HepG2 (cell line): ENCODE data around the gene DCLK1. TPM values are rescaled to one million over a fixed set of nuclear protein-coding genes. Genes with fewer than 3 reads are reported as not detected.

ENCODE experiments used
- ATAC-seq: fragments of 200-7000 bp; cut with Tn5 transposase; 3 replicates; pipeline ENCODE4 v1.9.1; 2020; ENCODE audit warnings: mild to moderate bottlenecking, moderate library complexity
- BruUV-seq: library from RNA; stranded (reverse); fragments of 400-500 nt; replicated peaks from 2 replicates; lab custom pipeline; 2021; lab: Mats Ljungman, UMichigan
- CTCF ChIA-PET: fragments of 300-600 bp; formaldehyde crosslinking; extraction: SDS; loops from one replicate; lab custom pipeline; 2021; ENCODE audit warnings: low total read pairs, inconsistent platforms, low intra/inter-chr PET ratio; lab: Yijun Ruan, JAX
- POLR2A ChIA-PET: fragments of 350-600 bp; sonication (Branson Sonifier 250); formaldehyde crosslinking; loops from one replicate; lab custom pipeline; 2020; ENCODE audit warnings: antibody characterized with exemption, inconsistent platforms; lab: Yijun Ruan, JAX
- DNase-seq: peaks from one replicate; pipeline ENCODE4 v3.0.0-alpha.2; 2015; ENCODE audit warnings: low spot score
- FAIRE-seq: peaks from 3 replicates; lab custom pipeline; 2011; peaks lifted over from hg19 to GRCh38; lab: Jason Lieb, UNC
- H2AFZ ChIP-seq: one replicate; pipeline ENCODE4 v1.6.1; 2011; ENCODE audit warnings: low read length, inconsistent platforms
- H3K27ac ChIP-seq: fragments of 300-600 bp; 3 replicates; pipeline ENCODE4 v1.8.0; 2011; ENCODE audit warnings: mixed run types, mild to moderate bottlenecking, mixed read lengths, low read length, inconsistent platforms; ENCODE audit not compliant: insufficient read depth; ENCODE audit errors: extremely low read length
- H3K27me3 ChIP-seq, 2 experiments: fragments of 200-600 bp in 1 of 2; 2 replicates in 1 of 2; 3 replicates in 1 of 2; pipeline versions ENCODE4 v1.6.0 to v1.8.0; 2011; ENCODE audit warnings: low read length in 2 of 2, mild to moderate bottlenecking in 2 of 2, moderate library complexity in 2 of 2, inconsistent platforms in 1 of 2; ENCODE audit not compliant: insufficient read depth in 2 of 2, control insufficient read depth in 1 of 2
- H3K36me3 ChIP-seq, 2 experiments: fragments of 200-600 bp in 1 of 2; replicated peaks in 1 of 2; 2 replicates in 1 of 2; 3 replicates in 1 of 2; pipeline versions ENCODE4 v1.5.1 to v1.8.0; 2011; ENCODE audit warnings: low read length in 2 of 2, inconsistent platforms in 1 of 2; ENCODE audit not compliant: insufficient read depth in 2 of 2, control insufficient read depth in 1 of 2
- H3K4me1 ChIP-seq: 2 replicates; pipeline ENCODE4 v1.5.1; 2012; ENCODE audit warnings: low read length, inconsistent platforms; ENCODE audit not compliant: insufficient read depth
- H3K4me2 ChIP-seq: 2 replicates; pipeline ENCODE4 v1.6.0; 2011; ENCODE audit warnings: low read depth, low read length, inconsistent platforms
- H3K4me3 ChIP-seq, 3 experiments: fragments of 200-600 bp in 1 of 3; sonication (generic), shearing (Covaris generic) in 1 of 3; replicated peaks in 1 of 3; 2 replicates each; pipeline ENCODE4 v1.5.1; 2011 to 2016; ENCODE audit warnings: low read length in 3 of 3, inconsistent platforms in 2 of 3, low read depth in 2 of 3, mild to moderate bottlenecking in 2 of 3, control low read depth in 1 of 3, mixed read lengths in 1 of 3; ENCODE audit not compliant: insufficient read depth in 1 of 3
- H3K79me2 ChIP-seq: one replicate; pipeline ENCODE4 v1.6.1; 2011; ENCODE audit warnings: low read length, inconsistent platforms; ENCODE audit not compliant: insufficient read depth
- H3K9ac ChIP-seq: 2 replicates; pipeline ENCODE4 v1.6.0; 2011; ENCODE audit warnings: mild to moderate bottlenecking, low read depth, low read length, inconsistent platforms; ENCODE audit not compliant: insufficient read depth
- H3K9me3 ChIP-seq: 2 replicates; pipeline ENCODE4 v1.5.1; 2012; ENCODE audit warnings: mild to moderate bottlenecking, low read length
- H4K20me1 ChIP-seq: 2 replicates; pipeline ENCODE4 v1.6.0; 2011; ENCODE audit warnings: inconsistent platforms, mild to moderate bottlenecking, low read length, moderate library complexity; ENCODE audit not compliant: insufficient read depth
- AGO2 ChIP-seq: fragments of 200-400 bp; formaldehyde crosslinking; optimal IDR thresholded peaks from 2 replicates; pipeline ENCODE3; 2017; ENCODE audit warnings: mild to moderate bottlenecking, low read depth, low read length, moderate library complexity
- FIP1L1 ChIP-seq: fragments of 200-400 bp; formaldehyde crosslinking; IDR thresholded peaks from 2 replicates; pipeline ENCODE4 v1.6.1; 2018; ENCODE audit warnings: low read depth, mild to moderate bottlenecking, low read length, moderate library complexity, borderline replicate concordance; ENCODE audit not compliant: insufficient read depth
- HNF1B ChIP-seq: sonication (generic); formaldehyde crosslinking; IDR thresholded peaks from 2 replicates; pipeline ENCODE4 v1.5.1; 2020; ENCODE audit warnings: mild to moderate bottlenecking, moderate library complexity, missing genetic modification reagents
- MLX ChIP-seq: IDR thresholded peaks from 2 replicates; pipeline ENCODE4 v1.6.1; 2016
- PREB ChIP-seq: sonication (generic); formaldehyde crosslinking; IDR thresholded peaks from 2 replicates; pipeline ENCODE4 v1.4.0; 2020; ENCODE audit warnings: missing genetic modification reagents
- SP140L ChIP-seq: sonication (generic); formaldehyde crosslinking; IDR thresholded peaks from 2 replicates; pipeline ENCODE4 v1.4.0; 2020; ENCODE audit warnings: missing genetic modification reagents, borderline replicate concordance
- WGBS: methylation state at CpG from one replicate; pipeline ENCODE4 v1.1.6; 2017; ENCODE audit warnings: low lambda C conversion rate; 5-methylcytosine and 5-hydroxymethylcytosine counted together
- in situ Hi-C: cut with HindIII; loops from 2 replicates; pipeline ENCODE4 v1.10.0; 2017; ENCODE audit warnings: low pct_unique_long_range_greater_than_20kb; ENCODE audit not compliant: extremely low pct_ligation_motif_present
- intact Hi-C: fragments of 100-400 bp; cut with micrococcal nuclease; formaldehyde crosslinking; loops from one replicate; pipeline ENCODE4 v1.10.0; 2022; ENCODE audit not compliant: unreplicated experiment
- polyA plus RNA-seq, 8 experiments: library from polyadenylated mRNA; depleted of rRNA in 3 of 8; stranded (reverse) in 7 of 8; unstranded in 1 of 8; fragments of >200 nt; fragmentation: Illumina TruSeq in 4 of 8; extraction: Trizol in 4 of 8; gene quantifications; 2 replicates each; pipeline versions ENCODE4 v1.2.1 to v1.2.3, GENCODE V29; 2011 to 2016; ENCODE audit warnings: low read depth in 4 of 8, missing spikeins in 1 of 8, mixed read lengths in 1 of 8; ENCODE audit not compliant: insufficient read depth in 1 of 8
- total RNA-seq, 5 experiments: library from RNA; depleted of rRNA; stranded (reverse); fragments of >200 nt; fragmentation: Illumina TruSeq; extraction: Trizol; gene quantifications; 2 replicates each; pipeline ENCODE4 v1.2.3, GENCODE V29; 2016; ENCODE audit warnings: low read depth in 1 of 5

DCLK1 gene
- total and polyA plus RNA-seq, 2 of the 13 experiments (the other 11 are each of a cell fraction or from before 2014, with no cell fraction given): not detected

GRCh38 chr13:35874704-35875103 lies 256.5 kb downstream of the DCLK1 start:
- POLR2A ChIA-PET: no interaction called here
- no peak overlapping the region for H3K4me2 ChIP-seq
- H3K4me3 ChIP-seq: no peak overlapping the region
- no peaks in the 10 kb centered on the region for H3K4me1 ChIP-seq
- H3K36me3 ChIP-seq: no peaks in the 10 kb centered on the region
- FAIRE-seq: no peak
- in situ Hi-C loops (no loop called here), intact Hi-C loops (no loop called here)
- no peak overlapping the region for H2AFZ ChIP-seq
- WGBS: 17% methylated on average over 10 of the region's 11 CpGs
- no TSS peak for BruUV-seq
- H3K9ac ChIP-seq: no peak overlapping the region
- DNase-seq: no peak
- H4K20me1 ChIP-seq: no peaks in the 10 kb centered on the region
- H3K79me2 ChIP-seq: no peaks in the 10 kb centered on the region
- no peaks in the 10 kb centered on the region for H3K9me3 ChIP-seq
- no peaks in the 10 kb centered on the region for H3K27me3 ChIP-seq
- TF ChIP-seq PREB (CRISPR knock-in tag) (no peak), SP140L (CRISPR knock-in tag) (no peak), FIP1L1 (no peak), MLX (CRISPR knock-in tag) (no peak), AGO2 (no peak), HNF1B (CRISPR knock-in tag) (no peak)
- CTCF ChIA-PET: no interaction called here
- no peak overlapping the region for H3K27ac ChIP-seq
- ATAC-seq: no peak
